Heart right ventricle (tissue), 16 donors: Measurements from ENCODE around the gene ZNF267. TPM values are rescaled to one million over a fixed set of nuclear protein-coding genes. Genes with fewer than 3 reads are reported as not detected.

Source experiments
- ATAC-seq, 8 donors: fragments of 200-7000 bp; cut with Tn5 transposase; one replicate each; pipeline ENCODE4 v1.9.1; 2020; ENCODE audit warnings: mild to moderate bottlenecking in 8 of 8, moderate library complexity in 8 of 8, moderate number of reproducible peaks in 1 of 8
- DNase-seq, 2 donors: peaks; one replicate each; pipeline ENCODE4 v3.0.0-alpha.2; 2020
- H3K27ac ChIP-seq, 10 donors: fragments of 200-600 bp; sonication (generic) in 2 of 10; one replicate each; pipeline versions ENCODE4 v1.5.0 to v1.8.0; 2020 to 2022; ENCODE audit warnings: mild to moderate bottlenecking in 3 of 10
- H3K27me3 ChIP-seq, 7 donors: fragments of 200-600 bp; one replicate each; pipeline ENCODE4 v1.8.0; 2021 to 2022; ENCODE audit warnings: mild to moderate bottlenecking in 2 of 7
- H3K36me3 ChIP-seq, 9 donors: fragments of 200-600 bp; sonication (generic) in 1 of 9; one replicate each; pipeline versions ENCODE4 v1.5.0 to v1.8.0; 2020 to 2022; ENCODE audit warnings: mild to moderate bottlenecking in 2 of 9
- H3K4me1 ChIP-seq, 9 donors: fragments of 200-600 bp; sonication (generic) in 1 of 9; one replicate each; pipeline versions ENCODE4 v1.5.0 to v1.8.0; 2020 to 2022; ENCODE audit warnings: mild to moderate bottlenecking in 4 of 9
- H3K4me3 ChIP-seq, 10 donors: fragments of 200-600 bp; sonication (generic) in 2 of 10; one replicate each; pipeline versions ENCODE4 v1.5.0 to v1.8.0; 2020 to 2022; ENCODE audit warnings: mild to moderate bottlenecking in 7 of 10, moderate library complexity in 2 of 10
- H3K9me3 ChIP-seq, 11 donors: fragments of 200-600 bp in 10 of 11; sonication (generic) in 2 of 11; one replicate each; pipeline versions ENCODE4 v1.5.0 to v1.8.0; 2013 to 2022; ENCODE audit warnings: mild to moderate bottlenecking in 2 of 11, control low read depth in 1 of 11, moderate library complexity in 1 of 11
- WGBS, 2 donors: extraction: QIAGEN DNeasy Blood & Tissue Kit; methylation state at CpG; one replicate each; pipeline ENCODE4 v1.1.7; 2013; ENCODE audit warnings: inconsistent platforms in 1 of 2; 5-methylcytosine and 5-hydroxymethylcytosine counted together
- intact Hi-C, 10 donors: fragments of 100-400 bp; cut with DNase I; formaldehyde crosslinking; loops; one replicate each; pipeline versions ENCODE4 v1.11.1 to v1.14.2; 2022
- polyA plus RNA-seq, 2 donors: library from polyadenylated mRNA; stranded (reverse); fragments of 200-250 nt; gene quantifications; one replicate each; pipeline ENCODE4 v1.2.3, GENCODE V29; 2013
- total RNA-seq, 10 donors: library from RNA; stranded (reverse); fragmentation: NEBNext Ultra II Directional in 3 of 10; extraction: Animal tissue kit (Norgen Biotek cat#: 25700) in 3 of 10; gene quantifications; one replicate each; pipeline versions ENCODE4 v1.2.1 to v1.2.4, GENCODE V29; 2021 to 2023
- TF ChIP-seq, protein P1 (sequence below), 9 donors: fragments of 200-600 bp; sonication (generic) in 2 of 9; IDR thresholded peaks; one replicate each; pipeline versions ENCODE4 v1.5.0 to v1.8.0; 2021 to 2022; ENCODE audit warnings: antibody characterized with exemption in 9 of 9, mild to moderate bottlenecking in 5 of 9, moderate library complexity in 1 of 9
- donor health status: Arrhythmogenic right ventricular cardiomyopathy.
- donor health status: ischemic (EF 13 %, LVEDD 7.1; RV severe dilation, severe dysfunction).
- donor health status: healthy with polysubstance abuse.
- donor health status: DM: no; HTN: yes; CAD: no.
- donor health status: DM: no; HTN: no; CAD: no.
- donor health status: ischemic (EF 25% LVEDD 6.9; RV normal size, moderate dysfunction).
- donor health status: ischemic (EF 25% LVEDD 5.7; RV mildly dilated, moderate dysfunction).
- donor health status: healthy.
- donor health status: DM: yes; HTN: yes; CAD: no.
- donor health status: Ischemic cardiomyopathy.
- donor health status: ischemic (EF 35%, LVEDD 5.7; RV mildly dilated, moderate dysfunction).
- donor health status: nonischemic (EF 11% LVEDD 7.7; RV severe dilation, severe dysfunction).
- donor health status: DM: yes; HTN: yes; CAD: no.
- donor health status: PGD.
- donor health status: ischemic (EF 29% LVEDD 5.4; RV normal size, mild dysfunction).
- donor health status: nonischemic (EF 23%, LVEDD 6.1; RV moderate dilation, normal function).

ZNF267 gene
- total and polyA plus RNA-seq, 12 donors: 1.5 to 13.5 (median 5.4) TPM

DNA sequence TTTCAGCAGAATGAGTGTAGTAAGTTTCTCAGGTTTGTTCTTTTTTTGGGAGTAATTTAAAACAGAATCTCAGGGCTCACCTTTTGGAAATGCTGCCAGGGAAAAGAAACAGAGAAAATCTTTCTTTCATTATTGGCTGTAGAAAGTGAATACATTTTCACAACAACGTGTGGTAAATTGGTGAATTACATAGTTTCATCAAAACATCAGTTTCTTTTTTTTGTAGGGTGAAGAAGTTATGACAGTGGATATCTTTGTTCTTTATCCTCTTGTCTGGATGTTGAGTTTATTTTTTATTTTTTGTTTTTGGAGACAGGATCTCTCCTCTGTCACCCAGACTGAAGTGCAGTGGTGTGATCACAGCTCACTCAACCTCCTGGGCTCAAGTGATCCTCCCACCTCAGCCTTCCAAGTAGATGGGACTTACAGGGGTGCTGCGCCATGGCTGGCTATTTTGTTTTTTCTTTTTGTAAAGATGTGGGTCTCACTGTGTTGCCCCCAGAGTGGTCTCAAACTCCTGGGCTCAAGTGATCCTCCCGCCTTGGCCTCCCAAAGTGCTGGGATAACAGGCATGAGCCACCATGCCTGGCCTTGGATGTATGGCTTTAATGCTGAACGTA lies 2.4 kb downstream of the ZNF267 start:
- Histone ChIP-seq H3K9me3 (no peaks in the 10 kb centered on the region), H3K4me1 (peaks cover 0 to 76% (median 43%) of the 10 kb centered on the region in 9 donors), H3K27me3 (no peaks in the 10 kb centered on the region), H3K36me3 (peaks cover 0 to 32% (median 0%) of the 10 kb centered on the region in 9 donors), H3K4me3 (peak overlapping the region in 1 of 10 donors; percentile 95), H3K27ac (peak overlapping the region in 1 of 10 donors; percentile 99)
- intact Hi-C loops: loop anchor here in 5 of 10 donors (10.0 kb wide), 5 partner anchors 161 to 921 kb away; partner anchors contain the start of genes HSD3B7 (in 2 of the 5) and SETD1A (in 1 of the 5)
- 89% methylated on average over 4 of the region's 4 CpGs for WGBS, 2 donors
- DNase-seq (no peak), ATAC-seq (no peak)
- TF ChIP-seq, protein P1, sequence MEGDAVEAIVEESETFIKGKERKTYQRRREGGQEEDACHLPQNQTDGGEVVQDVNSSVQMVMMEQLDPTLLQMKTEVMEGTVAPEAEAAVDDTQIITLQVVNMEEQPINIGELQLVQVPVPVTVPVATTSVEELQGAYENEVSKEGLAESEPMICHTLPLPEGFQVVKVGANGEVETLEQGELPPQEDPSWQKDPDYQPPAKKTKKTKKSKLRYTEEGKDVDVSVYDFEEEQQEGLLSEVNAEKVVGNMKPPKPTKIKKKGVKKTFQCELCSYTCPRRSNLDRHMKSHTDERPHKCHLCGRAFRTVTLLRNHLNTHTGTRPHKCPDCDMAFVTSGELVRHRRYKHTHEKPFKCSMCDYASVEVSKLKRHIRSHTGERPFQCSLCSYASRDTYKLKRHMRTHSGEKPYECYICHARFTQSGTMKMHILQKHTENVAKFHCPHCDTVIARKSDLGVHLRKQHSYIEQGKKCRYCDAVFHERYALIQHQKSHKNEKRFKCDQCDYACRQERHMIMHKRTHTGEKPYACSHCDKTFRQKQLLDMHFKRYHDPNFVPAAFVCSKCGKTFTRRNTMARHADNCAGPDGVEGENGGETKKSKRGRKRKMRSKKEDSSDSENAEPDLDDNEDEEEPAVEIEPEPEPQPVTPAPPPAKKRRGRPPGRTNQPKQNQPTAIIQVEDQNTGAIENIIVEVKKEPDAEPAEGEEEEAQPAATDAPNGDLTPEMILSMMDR (IDR thresholded peaks at IDR 0.05): no peak

DNA sequence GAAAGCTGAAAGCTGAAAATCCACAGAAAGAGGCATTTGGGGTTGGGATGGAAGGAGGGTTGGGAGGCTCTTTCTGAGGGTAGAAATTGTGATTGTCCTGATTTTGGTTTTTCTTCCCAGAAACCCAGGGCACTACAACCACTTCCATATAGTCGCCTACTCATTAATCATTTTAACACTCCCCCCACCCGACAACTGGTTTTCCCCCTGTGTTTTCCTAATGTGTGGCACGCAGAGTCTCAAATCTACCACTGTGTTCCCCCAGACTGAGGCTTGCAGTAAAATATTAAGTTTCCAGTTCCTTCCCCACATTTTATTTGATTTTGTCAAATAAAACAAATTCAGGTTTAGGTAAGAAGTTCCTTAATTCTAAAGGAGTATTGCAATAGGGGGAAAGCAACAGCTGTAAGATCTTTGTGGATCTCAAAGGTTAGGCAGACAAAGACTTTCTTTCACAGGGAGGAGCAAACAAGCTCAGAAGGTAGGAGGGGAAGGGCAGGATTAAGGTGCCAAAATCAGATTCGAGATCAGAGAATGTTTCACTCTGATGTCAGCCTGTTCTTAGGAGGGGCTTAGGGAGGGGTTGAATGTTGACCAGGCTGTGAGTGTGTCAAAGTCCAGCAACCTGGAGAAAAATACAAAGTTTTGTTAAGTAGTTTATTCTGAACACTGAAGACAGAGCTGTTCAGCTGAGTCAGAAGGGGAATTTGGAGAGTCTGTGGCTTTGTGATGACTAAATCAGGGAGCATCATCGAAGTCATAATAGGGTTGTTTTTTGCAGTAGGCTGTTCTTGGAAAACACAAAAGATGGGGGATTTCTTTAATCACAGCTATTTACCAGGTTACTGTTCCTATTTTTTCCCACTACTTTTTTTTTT lies 3.6 kb downstream of the ZNF267 start:
- peaks cover 0 to 87% (median 49%) of the 10 kb centered on the region in 9 donors for H3K4me1 ChIP-seq
- no peaks in the 10 kb centered on the region for H3K9me3 ChIP-seq
- 62 to 82% methylated on average over 5 of the region's 5 CpGs for WGBS, 2 donors

DNA sequence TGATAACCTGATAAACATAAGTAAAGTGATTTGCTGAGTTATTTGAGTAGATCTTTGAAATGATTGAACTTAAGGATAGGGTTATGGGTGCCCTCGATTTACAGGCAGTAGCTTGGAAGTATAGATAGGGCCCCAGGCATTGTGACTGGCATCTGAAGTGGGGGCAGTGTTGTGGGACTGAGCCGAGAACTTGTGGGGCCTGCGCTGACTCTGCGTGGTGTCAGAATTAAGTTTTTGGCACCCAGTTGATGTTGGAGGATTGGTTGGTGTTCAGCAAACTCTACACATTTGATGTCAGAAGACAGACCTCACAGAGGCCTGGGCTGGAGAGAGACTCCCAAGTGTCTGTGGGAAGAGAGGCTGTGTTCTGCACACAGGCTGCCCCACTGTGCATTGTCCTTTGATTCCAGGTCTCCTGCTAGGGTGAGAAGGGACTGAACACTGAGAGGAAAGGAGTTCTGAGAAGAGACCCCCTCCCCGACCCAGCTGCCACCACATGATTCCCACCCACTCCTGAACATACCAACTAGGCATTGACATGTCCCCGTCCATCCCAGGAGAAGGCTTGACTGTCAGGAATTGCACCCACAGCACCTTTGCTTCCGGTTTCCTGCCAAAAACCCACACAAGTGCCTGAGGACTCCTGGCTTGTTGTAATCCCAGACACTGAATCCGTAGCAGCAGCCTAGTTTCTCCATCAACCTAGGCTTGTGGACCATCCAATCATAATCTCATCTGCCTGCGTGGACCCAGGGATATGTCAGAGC lies 4.5 kb downstream of the ZNF267 start:
- ATAC-seq: no peak
- Histone ChIP-seq H3K27me3 (no peaks in the 10 kb centered on the region), H3K4me1 (peaks cover 0 to 82% (median 48%) of the 10 kb centered on the region in 9 donors), H3K4me3 (no peak overlapping the region), H3K36me3 (peaks cover 0 to 52% (median 0%) of the 10 kb centered on the region in 9 donors), H3K27ac (peak overlapping the region in 3 of 10 donors; percentile 3 to 99 (median 5)), H3K9me3 (no peaks in the 10 kb centered on the region)
- TF ChIP-seq, protein P1 (IDR thresholded peaks at IDR 0.05): no peak
- DNase-seq: no peak
- WGBS, 2 donors: 91% methylated on average over 9 of the region's 9 CpGs
- intact Hi-C loops: loop anchor here in 5 of 10 donors (10.0 kb wide), 5 partner anchors 163 to 923 kb away; partner anchors contain the start of genes HSD3B7 (in 2 of the 5) and SETD1A (in 1 of the 5)

More for the DNA sequence above, 3.6 kb downstream of the ZNF267 start:
- no peak for DNase-seq
- H3K36me3 ChIP-seq: peaks cover 0 to 43% (median 0%) of the 10 kb centered on the region in 9 donors
- H3K27me3 ChIP-seq: no peaks in the 10 kb centered on the region
- ATAC-seq: no peak
- peak overlapping the region in 5 of 10 donors; percentile 3 to 99 (median 6) for H3K27ac ChIP-seq
- intact Hi-C loops: loop anchor here in 5 of 10 donors (10.0 kb wide), 5 partner anchors 162 to 922 kb away; partner anchors contain the start of genes HSD3B7 (in 2 of the 5) and SETD1A (in 1 of the 5)
- TF ChIP-seq, protein P1 (IDR thresholded peaks at IDR 0.05): no peak
- H3K4me3 ChIP-seq: peak overlapping the region in 1 of 10 donors; percentile 95
